Measurements from ENCODE around the gene FIBCD1. TPM values are rescaled to one million over a fixed set of nuclear protein-coding genes. Genes with fewer than 3 reads are reported as not detected.

Gene FIBCD1
- total and polyA plus RNA-seq, 9 of the 15 experiments (the other 6 are each of a cell fraction or from before 2014, with no cell fraction given), result 0.53 to 1.2 (median 0.95) TPM; not detected in 4

DNA sequence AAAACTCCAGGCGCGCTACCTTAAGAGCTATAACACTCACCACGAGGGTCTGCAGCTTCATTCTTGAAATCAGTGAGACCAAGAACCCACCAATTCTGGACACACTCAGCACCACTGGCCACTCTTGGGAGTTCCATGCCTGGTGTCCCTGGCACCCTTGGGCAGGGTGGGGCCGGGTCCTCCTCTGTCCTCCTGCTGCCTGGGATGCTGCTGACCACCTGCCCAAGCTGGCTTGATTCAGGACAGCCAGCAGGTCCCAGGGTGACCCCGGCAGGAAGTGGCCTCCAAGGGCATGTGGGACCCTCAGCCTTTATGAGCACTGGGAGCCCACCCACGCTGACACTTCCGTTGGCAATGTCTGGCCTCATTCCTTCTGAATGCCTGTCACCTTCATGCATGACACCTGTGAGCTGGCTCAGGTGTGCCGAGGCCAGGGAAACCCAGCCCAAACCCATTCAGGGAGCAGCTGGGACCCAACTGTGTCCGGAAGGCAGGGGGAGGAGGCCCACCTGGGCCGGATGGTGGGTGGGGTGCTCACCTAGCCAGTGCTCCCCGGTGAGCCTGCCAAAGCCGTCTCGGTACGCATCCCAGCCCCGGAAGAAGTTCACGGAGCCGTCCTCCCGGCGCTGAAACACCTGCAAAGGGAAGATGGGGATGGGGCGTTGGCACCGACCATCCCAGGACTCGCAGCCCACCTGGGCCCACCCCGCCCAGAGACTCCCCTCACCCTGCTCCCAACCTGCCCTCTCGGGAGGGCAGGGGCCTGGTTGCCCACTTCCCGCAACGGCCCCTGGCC, 27.6 kb downstream of the FIBCD1 start:
- Histone ChIP-seq H3K27me3 (ENCODE audit: control insufficient read depth in 2 of 2, insufficient read depth in 2 of 2, low read length in 2 of 2) (peaks cover 83 to 87% of the 10 kb centered on the region in 2 experiments), H3K9me3 (replicated peaks; ENCODE audit: control insufficient read depth, insufficient read depth, low read depth, low read length) (no peaks in the 10 kb centered on the region), H4K20me1 (replicated peaks; ENCODE audit: control insufficient read depth, insufficient read depth, low read length) (peaks cover 67% of the 10 kb centered on the region), H3K9me1 (ENCODE audit: control insufficient read depth, insufficient read depth, low read length) (peaks cover 18% of the 10 kb centered on the region), H3K27ac (ENCODE audit: extremely low read depth, low read depth, low read length) (no peak overlapping the region), H3K4me2 (ENCODE audit: insufficient read depth, low read length) (no peak overlapping the region), H3K4me1 (replicated peaks in 1 of 2; ENCODE audit: control insufficient read depth in 2 of 2, insufficient read depth in 2 of 2, low read length in 2 of 2) (peaks cover 0 to 50% of the 10 kb centered on the region in 2 experiments; a peak in 2 of 5 replicates), H2AFZ (ENCODE audit: low read depth, low read length) (no peak overlapping the region), H3K4me3 (no peak overlapping the region), H3K9ac (ENCODE audit: insufficient read depth in 1 of 2, low read depth in 2 of 2, low read length in 2 of 2) (peak overlapping the region in 1 of 2 experiments; percentile 32; a peak in 2 of 4 replicates), H3K79me2 (ENCODE audit: control insufficient read depth, insufficient read depth, low read length) (no peaks in the 10 kb centered on the region), H3K36me3 (ENCODE audit: control insufficient read depth, insufficient read depth, low read length) (no peaks in the 10 kb centered on the region)
- ChIA-PET CTCF (ENCODE audit: low intra/inter-chr PET ratio) (no interaction called here), POLR2A (interaction anchor here (0.6 to 26.8 kb wide), 9 partner anchors 0 to 135 kb away, joined by 3 to 582 read pairs (median 4); partner anchors contain the start of gene QRFP)
- in situ Hi-C loops (cut with MboI), result no loop called here
- no peak for FAIRE-seq
- WGBS (ENCODE audit: insufficient coverage, low coverage, missing lambda C conversion rate), result 9% methylated on average over 26 of the region's 26 CpGs
- DNase-seq (ENCODE audit: extremely low read depth in 1 of 4, low spot score in 3 of 4), result peak in 2 of 4 experiments; percentile 68
- TF ChIP-seq, protein P1, sequence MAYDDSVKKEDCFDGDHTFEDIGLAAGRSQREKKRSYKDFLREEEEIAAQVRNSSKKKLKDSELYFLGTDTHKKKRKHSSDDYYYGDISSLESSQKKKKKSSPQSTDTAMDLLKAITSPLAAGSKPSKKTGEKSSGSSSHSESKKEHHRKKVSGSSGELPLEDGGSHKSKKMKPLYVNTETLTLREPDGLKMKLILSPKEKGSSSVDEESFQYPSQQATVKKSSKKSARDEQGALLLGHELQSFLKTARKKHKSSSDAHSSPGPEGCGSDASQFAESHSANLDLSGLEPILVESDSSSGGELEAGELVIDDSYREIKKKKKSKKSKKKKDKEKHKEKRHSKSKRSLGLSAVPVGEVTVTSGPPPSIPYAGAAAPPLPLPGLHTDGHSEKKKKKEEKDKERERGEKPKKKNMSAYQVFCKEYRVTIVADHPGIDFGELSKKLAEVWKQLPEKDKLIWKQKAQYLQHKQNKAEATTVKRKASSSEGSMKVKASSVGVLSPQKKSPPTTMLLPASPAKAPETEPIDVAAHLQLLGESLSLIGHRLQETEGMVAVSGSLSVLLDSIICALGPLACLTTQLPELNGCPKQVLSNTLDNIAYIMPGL (CRISPR knock-in tag; IDR thresholded peaks at IDR 0.05), result peak; percentile 75; the same call in 1 of the 2 replicates
- TF ChIP-seq, protein P2, sequence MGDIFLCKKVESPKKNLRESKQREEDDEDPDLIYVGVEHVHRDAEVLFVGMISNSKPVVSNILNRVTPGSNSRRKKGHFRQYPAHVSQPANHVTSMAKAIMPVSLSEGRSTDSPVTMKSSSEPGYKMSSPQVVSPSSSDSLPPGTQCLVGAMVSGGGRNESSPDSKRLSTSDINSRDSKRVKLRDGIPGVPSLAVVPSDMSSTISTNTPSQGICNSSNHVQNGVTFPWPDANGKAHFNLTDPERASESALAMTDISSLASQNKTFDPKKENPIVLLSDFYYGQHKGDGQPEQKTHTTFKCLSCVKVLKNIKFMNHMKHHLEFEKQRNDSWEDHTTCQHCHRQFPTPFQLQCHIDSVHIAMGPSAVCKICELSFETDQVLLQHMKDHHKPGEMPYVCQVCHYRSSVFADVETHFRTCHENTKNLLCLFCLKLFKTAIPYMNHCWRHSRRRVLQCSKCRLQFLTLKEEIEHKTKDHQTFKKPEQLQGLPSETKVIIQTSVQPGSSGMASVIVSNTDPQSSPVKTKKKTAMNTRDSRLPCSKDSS (IDR thresholded peaks at IDR 0.05; ENCODE audit: low read depth, partially characterized antibody), result no peak
- TF ChIP-seq, protein P3, sequence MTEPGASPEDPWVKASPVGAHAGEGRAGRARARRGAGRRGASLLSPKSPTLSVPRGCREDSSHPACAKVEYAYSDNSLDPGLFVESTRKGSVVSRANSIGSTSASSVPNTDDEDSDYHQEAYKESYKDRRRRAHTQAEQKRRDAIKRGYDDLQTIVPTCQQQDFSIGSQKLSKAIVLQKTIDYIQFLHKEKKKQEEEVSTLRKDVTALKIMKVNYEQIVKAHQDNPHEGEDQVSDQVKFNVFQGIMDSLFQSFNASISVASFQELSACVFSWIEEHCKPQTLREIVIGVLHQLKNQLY (CRISPR knock-in tag; conservative IDR thresholded peaks at IDR 0.05), result peak in 1 of 2 experiments; percentile 58; a peak in 2 of 4 replicates
- ATAC-seq, result no peak
- BruUV-seq (replicated peaks), result TSS peak; percentile 97
- intact Hi-C loops (cut with micrococcal nuclease), result no loop called here

All from K562 (cell line).